ENCODE measurements around the gene DCTN3.

The DCTN3 gene

GRCh38 chr9:34620061-34620994, at the start of gene DCTN3:
TSS of gene DCTN3 (minus strand) at chr9:34620495. CDS start at chr9:34620464, 31 bp downstream.
- peak within 1 kb of the TSS; percentile 76 for H3K4me3 ChIP-seq (ENCODE audit: low read depth, low read length)
- TF ChIP-seq CTCF (IDR thresholded peaks at IDR 0.05; ENCODE audit: borderline replicate concordance, insufficient read depth, low read depth, low read length): no peak

GRCh38 chr9:34665381-34666250, 45.3 kb upstream of the DCTN3 start:
- peak overlapping the region; percentile 33 for H3K4me3 ChIP-seq (ENCODE audit: low read depth, low read length)
- no peak for TF ChIP-seq CTCF (IDR thresholded peaks at IDR 0.05; ENCODE audit: borderline replicate concordance, insufficient read depth, low read depth, low read length)

GRCh38 chr9:34665067-34665380, 44.7 kb upstream of the DCTN3 start:
- no peak for TF ChIP-seq CTCF (IDR thresholded peaks at IDR 0.05; ENCODE audit: borderline replicate concordance, insufficient read depth, low read depth, low read length)
- peak overlapping the region; percentile 23 for H3K4me3 ChIP-seq (ENCODE audit: low read depth, low read length)

GRCh38 chr9:34664281-34665066, 44.2 kb upstream of the DCTN3 start:
- peak overlapping the region; percentile 23 for H3K4me3 ChIP-seq (ENCODE audit: low read depth, low read length)
- TF ChIP-seq CTCF (IDR thresholded peaks at IDR 0.05; ENCODE audit: borderline replicate concordance, insufficient read depth, low read depth, low read length): peak; percentile 98

- no peak overlapping the region for H3K4me3 ChIP-seq (ENCODE audit: low read depth, low read length)
- TF ChIP-seq CTCF (IDR thresholded peaks at IDR 0.05; ENCODE audit: borderline replicate concordance, insufficient read depth, low read depth, low read length): no peak
These were observed 43.0 kb upstream of the DCTN3 start for GRCh38 chr9:34663303-34663605.

GRCh38 chr9:34662526-34663302, 42.4 kb upstream of the DCTN3 start, which contains the start of gene CCL27:
TSS of gene CCL27 (minus strand) at chr9:34662657. CDS start at chr9:34662633, 24 bp downstream.
- TF ChIP-seq CTCF (IDR thresholded peaks at IDR 0.05; ENCODE audit: borderline replicate concordance, insufficient read depth, low read depth, low read length): no peak
- no peak within 1 kb of the TSS for H3K4me3 ChIP-seq (ENCODE audit: low read depth, low read length)

Measured in GM12875 (cell line).